ENCODE measurements around the gene AQP3.

- no peak for TF ChIP-seq CTCF (IDR thresholded peaks at IDR 0.05; ENCODE audit: low read depth, low read length)
- no peak for TF ChIP-seq EZH2phosphoT487 (IDR thresholded peaks at IDR 0.05; ENCODE audit: low read depth)
Observed at GRCh38 chr9:33446240-33446945, 1.0 kb downstream of the AQP3 start.

Data from OCI-LY3 (cell line).